GM13977 (cell line): ENCODE data around the gene CNTN1.

Experiments used
- DNase-seq: peaks from one replicate; pipeline ENCODE4 v3.0.0; 2012; ENCODE audit warnings: low spot score
- CTCF ChIP-seq: IDR thresholded peaks from 2 replicates; pipeline ENCODE4 v1.5.1; 2012; ENCODE audit warnings: mild to moderate bottlenecking, control low read depth; ENCODE audit not compliant: insufficient read depth; ENCODE audit errors: extremely low read depth, missing control alignments
- in situ Hi-C: fragments of 300-500 bp; cut with MboI; formaldehyde crosslinking; loops from one replicate; pipeline ENCODE4 v1.12.0; 2022; ENCODE audit warnings: low sequenced_read_pairs, low pct_unique_long_range_greater_than_20kb, mixed read lengths, inconsistent platforms; ENCODE audit not compliant: unreplicated experiment

Gene CNTN1

DNA sequence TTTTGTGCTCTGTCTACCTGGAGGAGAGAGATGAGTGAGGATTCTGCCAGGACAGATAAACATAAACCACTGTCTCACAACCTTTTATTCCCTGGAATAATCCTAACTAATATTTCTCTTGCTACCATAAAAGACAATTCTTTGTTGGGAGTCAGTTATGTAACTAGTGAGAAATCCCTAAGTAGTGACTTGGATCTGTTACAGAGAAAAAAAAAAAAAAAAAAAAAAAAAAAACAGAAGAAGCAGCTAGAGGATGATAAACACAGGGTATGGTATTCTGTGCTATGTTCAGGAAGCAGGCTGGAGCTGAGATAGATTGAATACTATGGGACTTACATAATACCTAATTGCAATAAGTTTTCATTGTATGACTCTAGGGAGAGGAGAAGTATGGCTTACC lies 178.7 kb downstream of the CNTN1 start:
- DNase-seq: no peak
- TF ChIP-seq CTCF: no peak
- in situ Hi-C loops: no loop called here

- in situ Hi-C loops: no loop called here
- TF ChIP-seq CTCF: no peak
- no peak for DNase-seq
These were observed 182.6 kb downstream of the CNTN1 start for GRCh38 chr12:40874868-40875267.

DNA sequence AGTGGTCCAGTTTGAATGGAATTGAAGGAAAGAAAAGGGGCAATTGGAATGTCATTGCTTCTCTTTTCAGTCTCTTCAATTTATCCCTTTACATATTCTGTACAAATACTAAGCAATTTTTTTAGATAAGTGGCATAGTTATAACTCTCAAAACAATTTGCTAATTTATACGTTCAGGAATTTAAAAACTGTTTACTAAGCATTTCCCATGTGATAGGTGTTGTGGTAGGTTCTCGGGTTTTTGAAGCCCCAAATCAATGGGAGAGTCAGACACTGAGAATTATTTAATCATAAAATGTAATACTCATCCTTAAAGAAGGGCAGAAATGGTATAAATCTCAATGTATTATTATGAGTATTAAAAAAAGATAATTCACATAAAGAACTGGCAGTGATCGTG lies 197.1 kb downstream of the CNTN1 start:
- in situ Hi-C loops: no loop called here
- no peak for DNase-seq
- TF ChIP-seq CTCF: no peak

- TF ChIP-seq CTCF: no peak
- in situ Hi-C loops: no loop called here
- no peak for DNase-seq
These were observed 200.3 kb downstream of the CNTN1 start for GRCh38 chr12:40892528-40892927.

DNA sequence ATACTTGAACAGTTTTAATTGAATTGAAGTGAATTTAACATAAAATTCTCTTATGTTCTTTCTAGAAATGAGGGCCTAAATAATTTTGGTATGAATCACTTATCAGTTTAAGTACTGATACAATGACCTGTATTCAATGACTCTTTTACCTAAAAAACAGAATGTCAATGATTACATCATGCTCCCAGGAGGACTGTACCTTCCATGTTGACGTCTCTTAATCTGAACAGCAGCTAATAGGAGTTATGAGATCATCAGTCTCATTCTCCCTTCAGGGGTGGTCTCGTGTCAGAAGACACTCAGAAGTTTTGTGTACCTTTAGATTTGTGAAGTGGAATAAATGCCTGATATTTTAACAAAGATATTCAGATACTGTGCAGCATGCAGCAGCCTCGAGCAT lies 206.3 kb downstream of the CNTN1 start:
- in situ Hi-C loops: no loop called here
- DNase-seq: no peak
- no peak for TF ChIP-seq CTCF

DNA sequence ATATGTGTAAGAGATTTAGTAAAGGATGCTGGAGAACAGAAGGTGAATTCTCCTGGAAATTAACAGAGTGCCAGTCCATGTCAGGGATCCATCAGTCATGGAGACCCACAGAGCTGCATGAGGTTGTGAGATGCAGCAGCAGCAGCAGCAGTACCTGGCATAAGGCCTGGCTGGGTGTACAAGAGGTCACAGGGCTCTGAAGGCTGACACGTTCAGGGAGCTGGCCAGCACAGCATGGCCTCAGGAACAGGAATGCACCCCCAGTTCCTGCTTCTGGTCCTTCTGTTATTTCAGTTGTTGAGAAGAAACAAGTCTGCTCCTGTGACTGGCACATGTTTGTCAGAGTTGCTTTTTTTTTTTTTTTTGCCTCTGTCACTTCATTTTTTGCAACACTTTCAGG lies 210.8 kb downstream of the CNTN1 start:
- no peak for TF ChIP-seq CTCF
- no peak for DNase-seq
- in situ Hi-C loops: loop anchor here (25.0 kb wide), 3 partner anchors 291 to 566 kb away; no protein-coding TSS in a partner anchor

GRCh38 chr12:40907115-40907527 lies 214.9 kb downstream of the CNTN1 start:
- in situ Hi-C loops: loop anchor here (25.0 kb wide), 3 partner anchors 295 to 570 kb away; no protein-coding TSS in a partner anchor
- DNase-seq: peak; percentile 37

More at GRCh38 chr12:40907115-40907527, 214.9 kb downstream of the CNTN1 start:
- TF ChIP-seq CTCF: no peak
